ENCODE data around the gene UBE2E2. TPM values are rescaled to one million over a fixed set of nuclear protein-coding genes. Genes with fewer than 3 reads are reported as not detected.

UBE2E2 gene
- total and polyA plus RNA-seq, 8 donors, result 6.5 to 128 (median 18.9) TPM

GRCh38 chr3:23275061-23275460 lies 71.9 kb downstream of the UBE2E2 start:
- TF ChIP-seq POLR2AphosphoS5 (IDR thresholded peaks at IDR 0.05) (no peak), EP300 (IDR thresholded peaks at IDR 0.05) (no peak), POLR2A (IDR thresholded peaks at IDR 0.05) (no peak)
- TF ChIP-seq, protein P1, sequence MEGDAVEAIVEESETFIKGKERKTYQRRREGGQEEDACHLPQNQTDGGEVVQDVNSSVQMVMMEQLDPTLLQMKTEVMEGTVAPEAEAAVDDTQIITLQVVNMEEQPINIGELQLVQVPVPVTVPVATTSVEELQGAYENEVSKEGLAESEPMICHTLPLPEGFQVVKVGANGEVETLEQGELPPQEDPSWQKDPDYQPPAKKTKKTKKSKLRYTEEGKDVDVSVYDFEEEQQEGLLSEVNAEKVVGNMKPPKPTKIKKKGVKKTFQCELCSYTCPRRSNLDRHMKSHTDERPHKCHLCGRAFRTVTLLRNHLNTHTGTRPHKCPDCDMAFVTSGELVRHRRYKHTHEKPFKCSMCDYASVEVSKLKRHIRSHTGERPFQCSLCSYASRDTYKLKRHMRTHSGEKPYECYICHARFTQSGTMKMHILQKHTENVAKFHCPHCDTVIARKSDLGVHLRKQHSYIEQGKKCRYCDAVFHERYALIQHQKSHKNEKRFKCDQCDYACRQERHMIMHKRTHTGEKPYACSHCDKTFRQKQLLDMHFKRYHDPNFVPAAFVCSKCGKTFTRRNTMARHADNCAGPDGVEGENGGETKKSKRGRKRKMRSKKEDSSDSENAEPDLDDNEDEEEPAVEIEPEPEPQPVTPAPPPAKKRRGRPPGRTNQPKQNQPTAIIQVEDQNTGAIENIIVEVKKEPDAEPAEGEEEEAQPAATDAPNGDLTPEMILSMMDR (IDR thresholded peaks at IDR 0.05), result no peak
- Histone ChIP-seq H3K27me3 (no peaks in the 10 kb centered on the region), H3K36me3 (peaks cover 0 to 7% (median 0%) of the 10 kb centered on the region in 4 donors), H3K27ac (no peak overlapping the region), H3K4me1 (peaks cover 0 to 20% (median 12%) of the 10 kb centered on the region in 4 donors), H3K9me3 (peaks cover 0 to 13% (median 5%) of the 10 kb centered on the region in 4 donors), H3K4me3 (no peak overlapping the region)
- WGBS, 5 donors, result 85 to 89% (median 87%) methylated on average over 8 of the region's 8 CpGs
- intact Hi-C loops (cut with DNase I; ENCODE audit: low total_unique reads), result no loop called here
- no peak for DNase-seq

- Histone ChIP-seq H3K4me3 (no peak overlapping the region), H3K9me3 (peaks cover 0 to 13% (median 5%) of the 10 kb centered on the region in 4 donors), H3K27me3 (no peaks in the 10 kb centered on the region), H3K4me1 (peaks cover 0 to 20% (median 12%) of the 10 kb centered on the region in 4 donors), H3K36me3 (peaks cover 0 to 7% (median 0%) of the 10 kb centered on the region in 4 donors), H3K27ac (no peak overlapping the region)
- 91 to 97% (median 94%) methylated on average over 2 of the region's 2 CpGs for WGBS, 5 donors
- TF ChIP-seq POLR2AphosphoS5 (IDR thresholded peaks at IDR 0.05), result no peak
- TF ChIP-seq, protein P1 (IDR thresholded peaks at IDR 0.05), result no peak
- TF ChIP-seq EP300 (IDR thresholded peaks at IDR 0.05), result no peak
- no peak for TF ChIP-seq POLR2A (IDR thresholded peaks at IDR 0.05)
- intact Hi-C loops (cut with DNase I; ENCODE audit: low total_unique reads), result no loop called here
- no peak for DNase-seq
Observed at GRCh38 chr3:23275814-23276213, 72.7 kb downstream of the UBE2E2 start.

DNA sequence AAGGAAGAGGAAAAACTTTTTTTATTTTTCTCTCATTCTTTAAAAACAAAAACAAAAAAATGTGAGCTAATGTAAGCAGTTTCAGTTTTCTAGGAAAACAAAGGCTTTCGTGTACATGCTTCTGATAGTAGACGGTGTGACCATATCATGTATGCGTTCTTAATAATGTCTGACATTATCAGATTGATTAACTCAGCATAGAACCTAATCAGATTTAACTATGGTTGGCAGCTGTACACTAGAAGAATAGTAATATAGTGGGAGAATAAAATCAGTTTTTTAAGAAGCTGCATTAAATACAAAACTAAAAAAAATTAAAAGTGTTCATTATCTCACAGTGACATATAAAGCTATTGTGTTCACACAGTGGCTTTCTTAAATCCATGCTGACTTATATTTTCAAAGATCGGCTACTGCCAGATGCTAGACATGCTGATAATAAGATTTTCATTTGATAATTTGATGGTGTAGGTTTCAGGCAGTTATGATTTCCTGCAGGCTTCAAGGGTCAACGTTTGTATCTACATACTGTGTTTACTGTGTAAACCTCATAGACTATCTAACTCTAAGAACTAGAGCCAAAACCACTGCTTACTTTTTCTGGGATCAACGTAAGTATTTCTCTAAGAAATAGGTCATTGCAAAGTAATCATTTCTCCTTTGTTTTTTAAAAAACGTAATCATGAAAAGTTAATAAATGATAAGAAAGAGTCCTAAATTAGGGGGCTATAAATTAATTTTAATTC lies 74.0 kb downstream of the UBE2E2 start:
- intact Hi-C loops (cut with DNase I; ENCODE audit: low total_unique reads), result no loop called here
- WGBS, 5 donors, result 19 to 46% (median 37%) methylated on average over 7 of the region's 7 CpGs
- Histone ChIP-seq H3K4me1 (peaks cover 0 to 20% (median 12%) of the 10 kb centered on the region in 4 donors), H3K27ac (no peak overlapping the region), H3K27me3 (no peaks in the 10 kb centered on the region), H3K9me3 (peaks cover 0 to 4% (median 2%) of the 10 kb centered on the region in 4 donors), H3K4me3 (no peak overlapping the region), H3K36me3 (peaks cover 0 to 2% (median 0%) of the 10 kb centered on the region in 4 donors)
- DNase-seq, result no peak
- TF ChIP-seq EP300 (IDR thresholded peaks at IDR 0.05), result no peak
- TF ChIP-seq POLR2A (IDR thresholded peaks at IDR 0.05), result no peak

- TF ChIP-seq POLR2AphosphoS5 (IDR thresholded peaks at IDR 0.05) (no peak), EP300 (IDR thresholded peaks at IDR 0.05) (no peak), POLR2A (IDR thresholded peaks at IDR 0.05) (no peak)
- TF ChIP-seq, protein P1 (IDR thresholded peaks at IDR 0.05), result no peak
- H3K27me3 ChIP-seq, result no peaks in the 10 kb centered on the region
- H3K4me1 ChIP-seq, result peaks cover 0 to 20% (median 12%) of the 10 kb centered on the region in 4 donors
- DNase-seq, result no peak
- H3K4me3 ChIP-seq, result no peak overlapping the region
- intact Hi-C loops (cut with DNase I; ENCODE audit: low total_unique reads), result no loop called here
- no peaks in the 10 kb centered on the region for H3K9me3 ChIP-seq
- H3K36me3 ChIP-seq, result no peaks in the 10 kb centered on the region
- H3K27ac ChIP-seq, result no peak overlapping the region
- WGBS, 5 donors, result 42 to 68% (median 45%) methylated on average over 3 of the region's 3 CpGs
Observed at GRCh38 chr3:23277688-23278087, 74.6 kb downstream of the UBE2E2 start.

DNA sequence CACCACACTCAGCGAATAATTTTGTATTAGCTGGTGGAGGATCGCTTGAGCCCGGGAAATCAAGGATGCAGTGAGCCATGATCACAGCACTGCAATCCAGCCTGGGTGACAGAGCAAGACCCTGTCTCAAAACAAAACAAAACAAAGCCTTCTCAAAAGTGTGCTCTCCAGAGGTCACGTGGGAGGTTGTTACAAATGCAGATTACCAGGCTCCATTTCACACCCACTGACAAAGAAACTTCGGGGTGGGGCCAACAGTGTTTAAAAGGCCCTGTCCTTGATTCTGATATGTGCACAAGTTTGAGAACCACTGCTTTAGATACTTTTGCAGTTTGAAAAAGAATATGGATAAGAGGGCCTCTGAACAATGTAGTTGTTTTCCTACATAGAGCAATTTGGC lies 80.5 kb downstream of the UBE2E2 start:
- Histone ChIP-seq H3K4me1 (no peaks in the 10 kb centered on the region), H3K27ac (no peak overlapping the region), H3K9me3 (peaks cover 0 to 12% (median 2%) of the 10 kb centered on the region in 4 donors), H3K36me3 (no peaks in the 10 kb centered on the region), H3K4me3 (no peak overlapping the region), H3K27me3 (no peaks in the 10 kb centered on the region)
- intact Hi-C loops (cut with DNase I; ENCODE audit: low total_unique reads), result no loop called here
- TF ChIP-seq POLR2A (IDR thresholded peaks at IDR 0.05) (no peak), POLR2AphosphoS5 (IDR thresholded peaks at IDR 0.05) (no peak), EP300 (IDR thresholded peaks at IDR 0.05) (no peak)
- TF ChIP-seq, protein P1 (IDR thresholded peaks at IDR 0.05), result no peak
- no peak for DNase-seq
- whole genome bisulfite sequencing, 5 donors, result 87 to 91% (median 90%) methylated on average over 5 of the region's 5 CpGs

All from stomach (tissue), 9 donors.